Suprapubic skin (tissue), 4 donors: ENCODE data around the gene SH3BGRL2.

Experiments used
- EP300 ChIP-seq: sonication (generic); formaldehyde crosslinking; IDR thresholded peaks from one replicate; pipeline ENCODE4 v1.6.1; 2017; ENCODE audit warnings: antibody characterized with exemption
- POLR2A ChIP-seq, 2 donors: fragments of 450-650 bp; IDR thresholded peaks; one replicate each; pipeline ENCODE4 v1.6.1; 2017; ENCODE audit warnings: antibody characterized with exemption in 2 of 2, mild to moderate bottlenecking in 2 of 2, moderate library complexity in 2 of 2
- POLR2AphosphoS5 ChIP-seq, 3 donors: sonication (generic); formaldehyde crosslinking; IDR thresholded peaks; one replicate each; pipeline ENCODE4 v1.6.1; 2017; ENCODE audit warnings: antibody characterized with exemption in 3 of 3
- TF ChIP-seq, protein P1 (sequence below), 2 donors: fragments of 200-600 bp in 1 of 2; fragments of 450-650 bp in 1 of 2; sonication (generic) in 1 of 2; IDR thresholded peaks; one replicate each; pipeline ENCODE4 v1.5.1; 2016 to 2019; ENCODE audit warnings: antibody characterized with exemption in 2 of 2, mild to moderate bottlenecking in 1 of 2, moderate library complexity in 1 of 2

DNA sequence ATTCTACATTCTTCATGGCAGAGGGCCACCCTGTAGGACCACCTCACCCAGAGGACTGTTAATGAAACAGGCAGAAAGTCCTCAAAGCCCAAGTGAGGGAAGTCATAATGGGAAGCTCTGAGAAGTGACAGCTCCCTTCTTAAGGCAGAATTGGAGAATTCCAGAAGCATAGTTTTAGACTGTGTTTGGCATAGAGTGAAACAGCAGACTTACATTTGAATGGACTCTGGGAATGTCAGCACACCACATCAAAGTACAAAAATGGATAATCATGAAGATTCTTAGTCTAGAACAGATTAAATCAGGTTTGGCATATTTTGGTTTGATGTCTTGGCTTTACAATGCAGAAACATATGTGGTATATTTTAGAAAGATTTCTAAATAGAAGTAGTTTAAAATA is 17.9 kb downstream of the SH3BGRL2 start:
- TF ChIP-seq POLR2A (IDR thresholded peaks at IDR 0.05) (no peak), POLR2AphosphoS5 (IDR thresholded peaks at IDR 0.05) (no peak), EP300 (no peak)
- TF ChIP-seq, protein P1, sequence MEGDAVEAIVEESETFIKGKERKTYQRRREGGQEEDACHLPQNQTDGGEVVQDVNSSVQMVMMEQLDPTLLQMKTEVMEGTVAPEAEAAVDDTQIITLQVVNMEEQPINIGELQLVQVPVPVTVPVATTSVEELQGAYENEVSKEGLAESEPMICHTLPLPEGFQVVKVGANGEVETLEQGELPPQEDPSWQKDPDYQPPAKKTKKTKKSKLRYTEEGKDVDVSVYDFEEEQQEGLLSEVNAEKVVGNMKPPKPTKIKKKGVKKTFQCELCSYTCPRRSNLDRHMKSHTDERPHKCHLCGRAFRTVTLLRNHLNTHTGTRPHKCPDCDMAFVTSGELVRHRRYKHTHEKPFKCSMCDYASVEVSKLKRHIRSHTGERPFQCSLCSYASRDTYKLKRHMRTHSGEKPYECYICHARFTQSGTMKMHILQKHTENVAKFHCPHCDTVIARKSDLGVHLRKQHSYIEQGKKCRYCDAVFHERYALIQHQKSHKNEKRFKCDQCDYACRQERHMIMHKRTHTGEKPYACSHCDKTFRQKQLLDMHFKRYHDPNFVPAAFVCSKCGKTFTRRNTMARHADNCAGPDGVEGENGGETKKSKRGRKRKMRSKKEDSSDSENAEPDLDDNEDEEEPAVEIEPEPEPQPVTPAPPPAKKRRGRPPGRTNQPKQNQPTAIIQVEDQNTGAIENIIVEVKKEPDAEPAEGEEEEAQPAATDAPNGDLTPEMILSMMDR (IDR thresholded peaks at IDR 0.05) = no peak
